H1 (cell line): Measurements from ENCODE around the gene LRRFIP1. TPM values are rescaled to one million over a fixed set of nuclear protein-coding genes. Genes with fewer than 3 reads are reported as not detected.

Experiments
- CTCF ChIA-PET: fragments of 300-600 bp; sonication (Branson Sonifier 250); formaldehyde crosslinking; loops from one replicate; lab custom pipeline; 2021; ENCODE audit not compliant: partially characterized antibody; lab: Charles Lee
- POLR2A ChIA-PET: fragments of 300-600 bp; sonication (Branson Sonifier 250); formaldehyde crosslinking; loops from one replicate; lab custom pipeline; 2021; ENCODE audit warnings: inconsistent platforms; ENCODE audit not compliant: partially characterized antibody; lab: Charles Lee
- DNase-seq, 2 experiments: peaks; one replicate each; pipeline versions ENCODE4 v3.0.0 to v3.0.0-alpha.2; 2010 to 2022; ENCODE audit warnings: low spot score in 2 of 2, low read depth in 1 of 2, mixed read lengths in 1 of 2
- FAIRE-seq: peaks from 2 replicates; lab custom pipeline; 2011; peaks lifted over from hg19 to GRCh38; lab: Jason Lieb, UNC
- H2AFZ ChIP-seq: 2 replicates; pipeline ENCODE4 v1.8.1; 2012; ENCODE audit warnings: low read length, inconsistent platforms
- H2AK5ac ChIP-seq: 2 replicates; pipeline ENCODE4 v1.6.1; 2013; ENCODE audit warnings: low read depth, low read length
- H2BK120ac ChIP-seq: replicated peaks from 2 replicates; pipeline ENCODE3; 2013; ENCODE audit warnings: low read depth, low read length, inconsistent platforms
- H2BK12ac ChIP-seq: 2 replicates; pipeline ENCODE4 v1.6.1; 2013; ENCODE audit warnings: low read depth, low read length
- H2BK15ac ChIP-seq: 2 replicates; pipeline ENCODE4 v1.6.1; 2013; ENCODE audit warnings: low read length
- H2BK20ac ChIP-seq: 2 replicates; pipeline ENCODE4 v1.6.1; 2013; ENCODE audit warnings: low read length
- H2BK5ac ChIP-seq: 2 replicates; pipeline ENCODE4 v1.6.1; 2013; ENCODE audit warnings: low read depth, low read length
- H3K14ac ChIP-seq: 2 replicates; pipeline ENCODE4 v1.6.1; 2013; ENCODE audit warnings: inconsistent platforms; ENCODE audit not compliant: insufficient read length
- H3K18ac ChIP-seq: 2 replicates; pipeline ENCODE4 v1.6.1; 2013; ENCODE audit warnings: low read length; ENCODE audit errors: extremely low read depth
- H3K23ac ChIP-seq: 2 replicates; pipeline ENCODE4 v1.6.1; 2013; ENCODE audit warnings: inconsistent platforms; ENCODE audit not compliant: insufficient read length
- H3K23me2 ChIP-seq: 2 replicates; pipeline ENCODE4 v1.6.1; 2013; ENCODE audit warnings: low read depth, low read length
- H3K27ac ChIP-seq: 2 replicates; pipeline ENCODE4 v1.6.1; 2011; ENCODE audit warnings: low read depth, low read length, inconsistent platforms
- H3K27me3 ChIP-seq, 4 experiments: replicated peaks in 1 of 4; 1 replicate in 1 of 4; 2 replicates in 3 of 4; pipeline versions ENCODE4 v1.6.1 to v1.8.1; 2011 to 2013; ENCODE audit warnings: low read length in 3 of 4, mild to moderate bottlenecking in 3 of 4, inconsistent platforms in 2 of 4, mixed read lengths in 2 of 4, moderate library complexity in 1 of 4; ENCODE audit not compliant: control insufficient read depth in 3 of 4, insufficient read depth in 3 of 4; ENCODE audit errors: extremely low read depth in 1 of 4
- H3K36me3 ChIP-seq, 4 experiments: 2 replicates each; pipeline versions ENCODE4 v1.6.1 to v1.8.1; 2011 to 2013; ENCODE audit warnings: mild to moderate bottlenecking in 4 of 4, low read length in 3 of 4, moderate library complexity in 2 of 4, control low read depth in 1 of 4, inconsistent platforms in 1 of 4; ENCODE audit not compliant: insufficient read depth in 4 of 4, control insufficient read depth in 2 of 4
- H3K4ac ChIP-seq: replicated peaks from 2 replicates; pipeline ENCODE3; 2013; ENCODE audit warnings: low read length, low read depth, mixed read lengths, inconsistent platforms; ENCODE audit not compliant: insufficient read length
- H3K4me1 ChIP-seq, 4 experiments: replicated peaks in 1 of 4; 1 replicate in 1 of 4; 2 replicates in 3 of 4; pipeline versions ENCODE4 v1.6.1 to v1.8.1; 2011 to 2013; ENCODE audit warnings: low read length in 3 of 4, inconsistent platforms in 2 of 4, mixed read lengths in 1 of 4; ENCODE audit not compliant: insufficient read depth in 4 of 4, control insufficient read depth in 3 of 4
- H3K4me2 ChIP-seq, 2 experiments: 2 replicates each; pipeline versions ENCODE4 v1.6.1 to v1.8.1; 2011 to 2013; ENCODE audit warnings: low read depth in 2 of 2, low read length in 2 of 2, control low read depth in 1 of 2, inconsistent platforms in 1 of 2, mild to moderate bottlenecking in 1 of 2; ENCODE audit not compliant: insufficient read depth in 1 of 2
- H3K4me3 ChIP-seq, 4 experiments: fragments of 200-600, 300-600 bp in 1 of 4; sonication (generic), shearing (Covaris generic), sonication (Bioruptor Twin) in 1 of 4; 2 replicates each; pipeline versions ENCODE4 v1.5.1 to v1.8.1; 2011 to 2016; ENCODE audit warnings: low read length in 4 of 4, low read depth in 3 of 4, control low read depth in 2 of 4, inconsistent platforms in 2 of 4, mild to moderate bottlenecking in 2 of 4, mixed read lengths in 1 of 4, moderate library complexity in 1 of 4; ENCODE audit not compliant: insufficient read depth in 2 of 4; ENCODE audit errors: extremely low read depth in 1 of 4
- H3K56ac ChIP-seq: replicated peaks from 2 replicates; pipeline ENCODE3; 2013; ENCODE audit warnings: low read depth, mild to moderate bottlenecking, mixed read lengths, low read length, inconsistent platforms; ENCODE audit not compliant: insufficient read length
- H3K79me1 ChIP-seq: 2 replicates; pipeline ENCODE4 v1.6.1; 2013; ENCODE audit warnings: low read depth, low read length, control low read depth
- H3K79me2 ChIP-seq, 2 experiments: 2 replicates each; pipeline versions ENCODE4 v1.6.1 to v1.8.1; 2012 to 2013; ENCODE audit warnings: low read length in 2 of 2, mild to moderate bottlenecking in 2 of 2, inconsistent platforms in 1 of 2; ENCODE audit not compliant: insufficient read depth in 2 of 2, control insufficient read depth in 1 of 2
- H3K9ac ChIP-seq, 4 experiments: replicated peaks in 1 of 4; 1 replicate in 1 of 4; 2 replicates in 3 of 4; pipeline versions ENCODE4 v1.6.1 to v1.8.1; 2011 to 2013; ENCODE audit warnings: low read depth in 3 of 4, low read length in 3 of 4, control low read depth in 2 of 4, mild to moderate bottlenecking in 2 of 4, moderate library complexity in 2 of 4, inconsistent platforms in 1 of 4; ENCODE audit errors: extremely low read depth in 1 of 4
- H3K9me3 ChIP-seq, 2 experiments: 2 replicates each; pipeline versions ENCODE4 v1.6.1 to v1.8.1; 2012 to 2013; ENCODE audit warnings: mild to moderate bottlenecking in 2 of 2, moderate library complexity in 2 of 2, control low read depth in 1 of 2, inconsistent platforms in 1 of 2, low read depth in 1 of 2, low read length in 1 of 2, mixed read lengths in 1 of 2; ENCODE audit not compliant: insufficient read depth in 2 of 2
- H4K20me1 ChIP-seq, 2 experiments: replicated peaks in 1 of 2; 2 replicates each; pipeline versions ENCODE3 to v1.8.1; 2011 to 2013; ENCODE audit warnings: inconsistent platforms in 2 of 2, low read length in 2 of 2, mild to moderate bottlenecking in 1 of 2; ENCODE audit not compliant: insufficient read depth in 2 of 2, control insufficient read depth in 1 of 2
- H4K5ac ChIP-seq: 2 replicates; pipeline ENCODE4 v1.6.1; 2013; ENCODE audit warnings: low read length, low read depth, mixed read lengths, inconsistent platforms; ENCODE audit not compliant: insufficient read length
- H4K8ac ChIP-seq: 2 replicates; pipeline ENCODE4 v1.8.0; 2013; ENCODE audit warnings: mild to moderate bottlenecking, moderate library complexity, low read length, inconsistent platforms; ENCODE audit not compliant: insufficient read depth; ENCODE audit errors: extremely low read depth
- H4K91ac ChIP-seq: replicated peaks from 2 replicates; pipeline ENCODE3; 2013; ENCODE audit warnings: low read length, mixed read lengths, inconsistent platforms; ENCODE audit not compliant: insufficient read length
- HDAC6 ChIP-seq: IDR thresholded peaks from one replicate; pipeline ENCODE4 v1.7.1; 2012; ENCODE audit warnings: low read depth, mild to moderate bottlenecking, inconsistent platforms, low read length, moderate library complexity
- POLR2A ChIP-seq, 2 experiments: IDR thresholded peaks; 1 replicate in 1 of 2; 2 replicates in 1 of 2; pipeline ENCODE4 v1.6.1; 2011; ENCODE audit warnings: low read depth in 2 of 2, low read length in 2 of 2, mild to moderate bottlenecking in 2 of 2; ENCODE audit errors: control extremely low read depth in 1 of 2
- SRF ChIP-seq: IDR thresholded peaks from 2 replicates; pipeline ENCODE4 v1.6.1; 2011; ENCODE audit warnings: mild to moderate bottlenecking, low read depth, low read length, moderate library complexity
- TAF1 ChIP-seq: IDR thresholded peaks from 2 replicates; pipeline ENCODE4 v1.6.1; 2011; ENCODE audit warnings: mild to moderate bottlenecking, low read depth, low read length
- ZNF274 ChIP-seq: IDR thresholded peaks from 2 replicates; pipeline ENCODE4 v1.7.0; 2012; ENCODE audit warnings: low read length, borderline replicate concordance; ENCODE audit errors: extremely low read depth
- WGBS, 2 experiments: shearing (Covaris generic) in 1 of 2; methylation state at CpG; one replicate each; pipeline versions ENCODE4 v1.1.6 to v1.1.7; 2013 to 2015; ENCODE audit warnings: low lambda C conversion rate in 2 of 2, mixed read lengths in 2 of 2, inconsistent platforms in 1 of 2, low coverage in 1 of 2, missing lambda C conversion rate in 1 of 2; ENCODE audit not compliant: insufficient replicate concordance in 2 of 2, insufficient coverage in 1 of 2, insufficient read length in 1 of 2; ENCODE audit errors: extremely low coverage in 1 of 2, missing lambda C conversion rate in 1 of 2; 5-methylcytosine and 5-hydroxymethylcytosine counted together
- polyA plus RNA-seq, 7 experiments: library from polyadenylated mRNA; depleted of rRNA in 3 of 7; stranded (reverse) in 5 of 7; unstranded in 2 of 7; fragments of >200 nt in 5 of 7; fragments of 200-250 nt in 2 of 7; gene quantifications; 1 replicate in 5 of 7; 2 replicates in 1 of 7; 4 replicates in 1 of 7; pipeline versions ENCODE4 v1.2.1 to v1.2.3, GENCODE V29; 2011 to 2013; ENCODE audit warnings: missing spikeins in 2 of 7, mixed read lengths in 2 of 7
- total RNA-seq: library from RNA; stranded (reverse); fragmentation: NEBNext Ultra II Directional; extraction: Animal tissue kit (Norgen Biotek cat#: 25700); gene quantifications from 2 replicates; pipeline ENCODE4 v1.2.1, GENCODE V29; 2021

The LRRFIP1 gene
- total and polyA plus RNA-seq, 2 of the 8 experiments (the other 6 are each of a cell fraction or from before 2014, with no cell fraction given) = 12.1 to 75.8 TPM

GRCh38 chr2:237671466-237672138, 44.2 kb downstream of the LRRFIP1 start:
- Histone ChIP-seq H2BK120ac (no peak overlapping the region), H3K18ac (no peak overlapping the region), H4K8ac (no peak overlapping the region), H3K36me3 (no peaks in the 10 kb centered on the region), H4K91ac (no peak overlapping the region), H2BK5ac (peak overlapping the region; percentile 55; the same call in 1 of the 2 replicates), H3K27ac (no peak overlapping the region), H3K79me2 (no peaks in the 10 kb centered on the region), H4K20me1 (peaks cover 0 to 4% of the 10 kb centered on the region in 2 experiments), H3K4ac (no peak overlapping the region), H3K4me2 (no peak overlapping the region), H3K79me1 (no peaks in the 10 kb centered on the region), H2BK20ac (no peak overlapping the region), H3K27me3 (no peaks in the 10 kb centered on the region), H3K9ac (no peak overlapping the region), H3K14ac (no peak overlapping the region), H2BK15ac (peak overlapping the region; percentile 82; the same call in 1 of the 2 replicates), H3K56ac (no peak overlapping the region), H3K9me3 (no peaks in the 10 kb centered on the region), H3K23ac (no peak overlapping the region), H2AK5ac (0 out of 2 replicates have a peak overlapping the region, but pooled peaks have one; percentile 76), H3K4me3 (no peak overlapping the region), H3K4me1 (peaks cover 6 to 28% (median 11%) of the 10 kb centered on the region in 4 experiments), H2BK12ac (no peak overlapping the region), H2AFZ (no peak overlapping the region), H4K5ac (no peak overlapping the region), H3K23me2 (peaks cover 2% of the 10 kb centered on the region; the same call in 1 of the 2 replicates)
- ChIA-PET POLR2A (interaction anchor here (1.0 to 1.5 kb wide), 2 partner anchors 10 to 58 kb away, joined by 3 to 4 read pairs; no protein-coding TSS in a partner anchor), CTCF (interaction anchor here (0.6 to 9.6 kb wide), 25 partner anchors 9 to 268 kb away, joined by 3 to 130 read pairs (median 4); no protein-coding TSS in a partner anchor)
- FAIRE-seq = no peak
- no peak for DNase-seq
- TF ChIP-seq POLR2A (IDR thresholded peaks at IDR 0.05; ENCODE audit: control extremely low read depth in 1 of 2, low read depth in 2 of 2, low read length in 2 of 2) (no peak), HDAC6 (no peak), ZNF274 (no peak), SRF (no peak), TAF1 (no peak)
- 86% methylated on average over 7 of the region's 7 CpGs; no CpG with 5 or more reads in 1 of the 2 experiments for WGBS, 2 experiments
